Measurements from ENCODE around the gene LMNA. TPM values are rescaled to one million over a fixed set of nuclear protein-coding genes. Genes with fewer than 3 reads are reported as not detected.

LMNA gene
- total RNA-seq, 1 donor = 854 TPM

GRCh38 chr1:156136970-156137483, 22.5 kb downstream of the LMNA start:
- peaks cover 94% of the 10 kb centered on the region for H3K36me3 ChIP-seq (ENCODE audit: insufficient read depth, low read length)
- peak; percentile 21 for TF ChIP-seq CTCF (IDR thresholded peaks at IDR 0.05; ENCODE audit: extremely low read depth, low read depth, low read length)
- peaks cover 8% of the 10 kb centered on the region for H3K4me1 ChIP-seq (ENCODE audit: insufficient read depth, low read length)
- H3K27ac ChIP-seq (ENCODE audit: low read depth, low read length) = no peak overlapping the region
- peaks cover 59% of the 10 kb centered on the region for H3K79me2 ChIP-seq (ENCODE audit: insufficient read depth, low read length)
- no peaks in the 10 kb centered on the region for H3K27me3 ChIP-seq (ENCODE audit: insufficient read depth, low read length)
- H3K4me2 ChIP-seq (ENCODE audit: insufficient read depth, low read length) = no peak overlapping the region
- no peak overlapping the region for H3K4me3 ChIP-seq (ENCODE audit: insufficient read depth, low read length)
- H2AFZ ChIP-seq (ENCODE audit: low read length) = no peak overlapping the region
- DNase-seq (ENCODE audit: insufficient read length, low spot score, missing footprints) = no peak
- H3K9me3 ChIP-seq (ENCODE audit: low read depth, low read length) = no peaks in the 10 kb centered on the region
- peaks cover 70% of the 10 kb centered on the region for H4K20me1 ChIP-seq (ENCODE audit: insufficient read depth, low read length)

- H3K36me3 ChIP-seq (ENCODE audit: insufficient read depth, low read length) = peaks cover 81% of the 10 kb centered on the region
- no peaks in the 10 kb centered on the region for H3K9me3 ChIP-seq (ENCODE audit: low read depth, low read length)
- H3K4me2 ChIP-seq (ENCODE audit: insufficient read depth, low read length) = no peak overlapping the region
- H3K79me2 ChIP-seq (ENCODE audit: insufficient read depth, low read length) = peaks cover 52% of the 10 kb centered on the region
- no peak overlapping the region for H3K4me3 ChIP-seq (ENCODE audit: insufficient read depth, low read length)
- no peaks in the 10 kb centered on the region for H3K27me3 ChIP-seq (ENCODE audit: insufficient read depth, low read length)
- peak overlapping the region; percentile 17 for H3K27ac ChIP-seq (ENCODE audit: low read depth, low read length)
- no peak overlapping the region for H2AFZ ChIP-seq (ENCODE audit: low read length)
- H3K4me1 ChIP-seq (ENCODE audit: insufficient read depth, low read length) = peaks cover 12% of the 10 kb centered on the region
- TF ChIP-seq CTCF (IDR thresholded peaks at IDR 0.05; ENCODE audit: extremely low read depth, low read depth, low read length) = no peak
- peak; percentile 36 for DNase-seq (ENCODE audit: insufficient read length, low spot score, missing footprints)
- peaks cover 69% of the 10 kb centered on the region for H4K20me1 ChIP-seq (ENCODE audit: insufficient read depth, low read length)
Measured at GRCh38 chr1:156138458-156138867, 24.0 kb downstream of the LMNA start.

GRCh38 chr1:156140879-156141707, 26.6 kb downstream of the LMNA start:
- Histone ChIP-seq H3K4me1 (ENCODE audit: insufficient read depth, low read length) (peaks cover 24% of the 10 kb centered on the region), H3K4me2 (ENCODE audit: insufficient read depth, low read length) (no peak overlapping the region), H3K27ac (ENCODE audit: low read depth, low read length) (peak overlapping the region; percentile 46), H3K27me3 (ENCODE audit: insufficient read depth, low read length) (no peaks in the 10 kb centered on the region), H3K79me2 (ENCODE audit: insufficient read depth, low read length) (peaks cover 26% of the 10 kb centered on the region), H2AFZ (ENCODE audit: low read length) (no peak overlapping the region), H3K4me3 (ENCODE audit: insufficient read depth, low read length) (no peak overlapping the region), H3K9me3 (ENCODE audit: low read depth, low read length) (no peaks in the 10 kb centered on the region), H4K20me1 (ENCODE audit: insufficient read depth, low read length) (peaks cover 49% of the 10 kb centered on the region), H3K36me3 (ENCODE audit: insufficient read depth, low read length) (peaks cover 55% of the 10 kb centered on the region)
- peak; percentile 71 for DNase-seq (ENCODE audit: insufficient read length, low spot score, missing footprints)
- peak; percentile 49 for TF ChIP-seq CTCF (IDR thresholded peaks at IDR 0.05; ENCODE audit: extremely low read depth, low read depth, low read length)

- Histone ChIP-seq H3K27me3 (ENCODE audit: insufficient read depth, low read length) (peaks cover 4% of the 10 kb centered on the region), H4K20me1 (ENCODE audit: insufficient read depth, low read length) (peaks cover 21% of the 10 kb centered on the region), H3K4me2 (ENCODE audit: insufficient read depth, low read length) (no peak overlapping the region), H3K79me2 (ENCODE audit: insufficient read depth, low read length) (no peaks in the 10 kb centered on the region), H3K27ac (ENCODE audit: low read depth, low read length) (peak overlapping the region; percentile 32), H3K4me1 (ENCODE audit: insufficient read depth, low read length) (peaks cover 35% of the 10 kb centered on the region), H3K9me3 (ENCODE audit: low read depth, low read length) (no peaks in the 10 kb centered on the region), H2AFZ (ENCODE audit: low read length) (no peak overlapping the region), H3K36me3 (ENCODE audit: insufficient read depth, low read length) (peaks cover 27% of the 10 kb centered on the region), H3K4me3 (ENCODE audit: insufficient read depth, low read length) (no peak overlapping the region)
- DNase-seq (ENCODE audit: insufficient read length, low spot score, missing footprints) = peak; percentile 60
- no peak for TF ChIP-seq CTCF (IDR thresholded peaks at IDR 0.05; ENCODE audit: extremely low read depth, low read depth, low read length)
Measured at GRCh38 chr1:156143765-156144489, 29.4 kb downstream of the LMNA start.
